ENCODE data around the gene PGAP2. TPM values are rescaled to one million over a fixed set of nuclear protein-coding genes. Genes with fewer than 3 reads are reported as not detected.

The PGAP2 gene
- total RNA-seq, 2 donors from 2014 or later = 17.8 to 19.3 TPM

- H3K27me3 Mint-ChIP-seq = no peaks in the 10 kb centered on the region
- H3K36me3 Mint-ChIP-seq (ENCODE audit: low read depth) = no peaks in the 10 kb centered on the region
- H3K4me1 Mint-ChIP-seq = peaks cover 27% of the 10 kb centered on the region
- DNase-seq (no peak), ATAC-seq (no peak)
- H3K27ac Mint-ChIP-seq = peak overlapping the region; percentile 99
- H3K4me3 Mint-ChIP-seq = peak overlapping the region; percentile 95
- no peaks in the 10 kb centered on the region for H3K9me3 ChIP-seq (ENCODE audit: control insufficient read depth, low read length, poor library complexity, severe bottlenecking)
Observed at GRCh38 chr11:3796002-3796311, 12.4 kb upstream of the PGAP2 start.

- no peak for DNase-seq
- H3K9me3 ChIP-seq (ENCODE audit: control insufficient read depth, low read length, poor library complexity, severe bottlenecking) = no peaks in the 10 kb centered on the region
- Mint-ChIP-seq H3K4me1 (peaks cover 27% of the 10 kb centered on the region), H3K4me3 (peak overlapping the region; percentile 95), H3K36me3 (ENCODE audit: low read depth) (no peaks in the 10 kb centered on the region), H3K27ac (peak overlapping the region; percentile 99), H3K27me3 (no peaks in the 10 kb centered on the region)
- ATAC-seq = no peak
Observed at GRCh38 chr11:3796346-3796745, 12.0 kb upstream of the PGAP2 start.

GRCh38 chr11:3796801-3797328 is 11.5 kb upstream of the PGAP2 start:
- H3K27me3 Mint-ChIP-seq = no peaks in the 10 kb centered on the region
- H3K36me3 Mint-ChIP-seq (ENCODE audit: low read depth) = no peaks in the 10 kb centered on the region
- peak overlapping the region; percentile 95 for H3K4me3 Mint-ChIP-seq
- no peaks in the 10 kb centered on the region for H3K9me3 ChIP-seq (ENCODE audit: control insufficient read depth, low read length, poor library complexity, severe bottlenecking)
- peak overlapping the region; percentile 99 for H3K27ac Mint-ChIP-seq
- DNase-seq (no peak), ATAC-seq (peak; percentile 29)
- H3K4me1 Mint-ChIP-seq = peaks cover 27% of the 10 kb centered on the region

GRCh38 chr11:3797329-3798090 is 10.8 kb upstream of the PGAP2 start, which contains the start of gene NUP98:
NUP98 (minus strand) TSS chr11:3797554; CDS start chr11:3782117, 15,437 bp downstream.
- Mint-ChIP-seq H3K36me3 (ENCODE audit: low read depth) (no peaks in the 10 kb centered on the region), H3K27me3 (no peaks in the 10 kb centered on the region), H3K4me1 (peaks cover 29% of the 10 kb centered on the region), H3K27ac (peak within 1 kb of the TSS; percentile 99), H3K4me3 (peak within 1 kb of the TSS; percentile 95)
- DNase-seq (peak; percentile 98 to 100 (median 99)), ATAC-seq (peak; percentile 94)
- no peaks in the 10 kb centered on the region for H3K9me3 ChIP-seq (ENCODE audit: control insufficient read depth, low read length, poor library complexity, severe bottlenecking)

- H3K27me3 Mint-ChIP-seq = no peaks in the 10 kb centered on the region
- no peaks in the 10 kb centered on the region for H3K36me3 Mint-ChIP-seq (ENCODE audit: low read depth)
- peak overlapping the region; percentile 99 for H3K27ac Mint-ChIP-seq
- no peaks in the 10 kb centered on the region for H3K9me3 ChIP-seq (ENCODE audit: control insufficient read depth, low read length, poor library complexity, severe bottlenecking)
- peaks cover 28% of the 10 kb centered on the region for H3K4me1 Mint-ChIP-seq
- DNase-seq (no peak), ATAC-seq (no peak)
- peak overlapping the region; percentile 95 for H3K4me3 Mint-ChIP-seq
Observed at GRCh38 chr11:3799143-3799542, 9.2 kb upstream of the PGAP2 start.

GRCh38 chr11:3799873-3800272 is 8.5 kb upstream of the PGAP2 start:
- Mint-ChIP-seq H3K4me3 (no peak overlapping the region), H3K36me3 (ENCODE audit: low read depth) (no peaks in the 10 kb centered on the region), H3K27me3 (no peaks in the 10 kb centered on the region), H3K27ac (peak overlapping the region; percentile 32), H3K4me1 (peaks cover 23% of the 10 kb centered on the region)
- DNase-seq = no peak
- no peak for ATAC-seq
- H3K9me3 ChIP-seq (ENCODE audit: control insufficient read depth, low read length, poor library complexity, severe bottlenecking) = no peaks in the 10 kb centered on the region

GRCh38 chr11:3802011-3802790 is 6.2 kb upstream of the PGAP2 start:
- no peaks in the 10 kb centered on the region for H3K36me3 Mint-ChIP-seq (ENCODE audit: low read depth)
- no peaks in the 10 kb centered on the region for H3K9me3 ChIP-seq (ENCODE audit: control insufficient read depth, low read length, poor library complexity, severe bottlenecking)
- peaks cover 11% of the 10 kb centered on the region for H3K4me1 Mint-ChIP-seq
- no peaks in the 10 kb centered on the region for H3K27me3 Mint-ChIP-seq
- no peak overlapping the region for H3K4me3 Mint-ChIP-seq
- ATAC-seq = no peak
- H3K27ac Mint-ChIP-seq = no peak overlapping the region
- DNase-seq = no peak

GRCh38 chr11:3803726-3804495 is 4.4 kb upstream of the PGAP2 start:
- H3K9me3 ChIP-seq (ENCODE audit: control insufficient read depth, low read length, poor library complexity, severe bottlenecking) = no peaks in the 10 kb centered on the region

GRCh38 chr11:3808861-3809623 is 682 bp downstream of the PGAP2 start:
- H3K4me3 Mint-ChIP-seq = peak overlapping the region; percentile 96
- peak; percentile 86 for ATAC-seq
- H3K27ac Mint-ChIP-seq = peak overlapping the region; percentile 51

More at GRCh38 chr11:3803726-3804495, 4.4 kb upstream of the PGAP2 start:
- peaks cover 10% of the 10 kb centered on the region for H3K4me1 Mint-ChIP-seq
- H3K27me3 Mint-ChIP-seq = no peaks in the 10 kb centered on the region
- H3K4me3 Mint-ChIP-seq = no peak overlapping the region
- no peak overlapping the region for H3K27ac Mint-ChIP-seq
- ATAC-seq (no peak), DNase-seq (no peak)
- no peaks in the 10 kb centered on the region for H3K36me3 Mint-ChIP-seq (ENCODE audit: low read depth)

GRCh38 chr11:3809624-3809928 is 1.2 kb downstream of the PGAP2 start:
- peak overlapping the region; percentile 51 for H3K27ac Mint-ChIP-seq
- no peak overlapping the region for H3K4me3 Mint-ChIP-seq
- no peaks in the 10 kb centered on the region for H3K27me3 Mint-ChIP-seq

More at GRCh38 chr11:3808861-3809623, 682 bp downstream of the PGAP2 start:
- H3K4me1 Mint-ChIP-seq = peaks cover 19% of the 10 kb centered on the region
- H3K36me3 Mint-ChIP-seq (ENCODE audit: low read depth) = peaks cover 3% of the 10 kb centered on the region
- H3K9me3 ChIP-seq (ENCODE audit: control insufficient read depth, low read length, poor library complexity, severe bottlenecking) = no peaks in the 10 kb centered on the region
- peak in 2 of 3 donors; percentile 22 to 29 for DNase-seq
- no peaks in the 10 kb centered on the region for H3K27me3 Mint-ChIP-seq

GRCh38 chr11:3810446-3810845 is 2.1 kb downstream of the PGAP2 start:
- H3K27me3 Mint-ChIP-seq = no peaks in the 10 kb centered on the region
- peaks cover 3% of the 10 kb centered on the region for H3K36me3 Mint-ChIP-seq (ENCODE audit: low read depth)
- ATAC-seq (no peak), DNase-seq (no peak)
- no peak overlapping the region for H3K27ac Mint-ChIP-seq
- H3K4me3 Mint-ChIP-seq = no peak overlapping the region
- no peaks in the 10 kb centered on the region for H3K9me3 ChIP-seq (ENCODE audit: control insufficient read depth, low read length, poor library complexity, severe bottlenecking)
- H3K4me1 Mint-ChIP-seq = peaks cover 19% of the 10 kb centered on the region

More at GRCh38 chr11:3809624-3809928, 1.2 kb downstream of the PGAP2 start:
- ATAC-seq = no peak
- peaks cover 19% of the 10 kb centered on the region for H3K4me1 Mint-ChIP-seq
- no peak for DNase-seq
- H3K36me3 Mint-ChIP-seq (ENCODE audit: low read depth) = peaks cover 3% of the 10 kb centered on the region
- H3K9me3 ChIP-seq (ENCODE audit: control insufficient read depth, low read length, poor library complexity, severe bottlenecking) = no peaks in the 10 kb centered on the region

GRCh38 chr11:3810951-3811350 is 2.6 kb downstream of the PGAP2 start:
- Mint-ChIP-seq H3K27ac (no peak overlapping the region), H3K4me3 (no peak overlapping the region), H3K36me3 (ENCODE audit: low read depth) (peaks cover 3% of the 10 kb centered on the region), H3K27me3 (no peaks in the 10 kb centered on the region), H3K4me1 (peaks cover 19% of the 10 kb centered on the region)
- DNase-seq = no peak
- no peaks in the 10 kb centered on the region for H3K9me3 ChIP-seq (ENCODE audit: control insufficient read depth, low read length, poor library complexity, severe bottlenecking)
- no peak for ATAC-seq

Measured in T-helper 17 cell (primary cell).